ENCODE measurements around the gene TIGD3.

The TIGD3 gene, protein sequence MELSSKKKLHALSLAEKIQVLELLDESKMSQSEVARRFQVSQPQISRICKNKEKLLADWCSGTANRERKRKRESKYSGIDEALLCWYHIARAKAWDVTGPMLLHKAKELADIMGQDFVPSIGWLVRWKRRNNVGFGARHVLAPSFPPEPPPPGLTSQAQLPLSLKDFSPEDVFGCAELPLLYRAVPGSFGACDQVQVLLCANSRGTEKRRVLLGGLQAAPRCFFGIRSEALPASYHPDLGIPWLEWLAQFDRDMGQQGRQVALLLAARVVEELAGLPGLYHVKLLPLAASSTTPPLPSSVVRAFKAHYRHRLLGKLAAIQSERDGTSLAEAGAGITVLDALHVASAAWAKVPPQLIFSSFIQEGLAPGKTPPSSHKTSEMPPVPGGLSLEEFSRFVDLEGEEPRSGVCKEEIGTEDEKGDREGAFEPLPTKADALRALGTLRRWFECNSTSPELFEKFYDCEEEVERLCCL

DNA sequence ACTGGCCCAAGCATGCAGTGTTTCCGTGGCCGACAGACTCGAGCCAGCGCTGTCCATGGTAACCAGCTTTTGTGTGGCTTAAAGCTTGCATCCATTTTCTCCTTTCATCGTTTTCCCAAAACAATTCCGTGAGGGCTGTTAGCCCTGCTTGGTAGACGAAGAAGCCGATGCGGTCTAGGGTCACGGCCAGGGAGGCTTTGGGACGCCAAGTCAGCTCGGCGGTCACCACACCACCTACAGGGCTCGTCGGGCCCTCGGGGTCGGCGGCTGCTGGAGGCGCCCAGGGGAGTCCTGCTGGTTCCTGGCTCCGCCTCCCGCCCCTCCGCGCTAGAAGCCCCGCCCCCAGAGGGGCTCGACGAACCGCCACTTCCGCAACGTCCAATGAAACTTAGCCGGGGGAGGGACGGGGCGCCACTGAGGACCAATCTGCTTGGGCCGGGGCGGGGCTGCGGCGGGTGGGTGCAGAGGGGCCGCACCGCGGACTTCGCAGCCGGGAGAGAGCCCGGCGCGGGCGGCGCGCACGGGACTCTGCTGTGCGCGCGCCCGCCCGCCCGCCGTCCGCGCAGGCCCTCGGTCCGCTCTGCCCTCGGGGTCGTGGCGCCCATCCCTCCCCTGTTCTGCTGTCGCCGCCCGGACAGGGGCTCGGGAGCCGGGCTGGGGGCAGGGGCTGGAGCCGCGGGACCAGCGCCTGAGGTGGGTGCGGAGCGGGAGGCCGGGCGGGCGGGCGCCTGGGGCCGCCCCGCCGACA is at the start of gene TIGD3:
TIGD3 (plus strand) TSS at position 487 of the 748 bp plus-strand sequence. CDS start 1,058 bp downstream, outside the sequence.
- Mint-ChIP-seq H3K4me1 (ENCODE audit: low read depth) (peaks cover 37% of the 10 kb centered on the region), H3K36me3 (ENCODE audit: low read depth) (peaks cover 35% of the 10 kb centered on the region), H3K9me3 (no peaks in the 10 kb centered on the region), H3K27ac (peak within 1 kb of the TSS; percentile 76), H3K27me3 (peaks cover 25% of the 10 kb centered on the region), H3K4me3 (peak within 1 kb of the TSS; percentile 88)
- intact Hi-C loops (cut with micrococcal nuclease): no loop called here

DNA sequence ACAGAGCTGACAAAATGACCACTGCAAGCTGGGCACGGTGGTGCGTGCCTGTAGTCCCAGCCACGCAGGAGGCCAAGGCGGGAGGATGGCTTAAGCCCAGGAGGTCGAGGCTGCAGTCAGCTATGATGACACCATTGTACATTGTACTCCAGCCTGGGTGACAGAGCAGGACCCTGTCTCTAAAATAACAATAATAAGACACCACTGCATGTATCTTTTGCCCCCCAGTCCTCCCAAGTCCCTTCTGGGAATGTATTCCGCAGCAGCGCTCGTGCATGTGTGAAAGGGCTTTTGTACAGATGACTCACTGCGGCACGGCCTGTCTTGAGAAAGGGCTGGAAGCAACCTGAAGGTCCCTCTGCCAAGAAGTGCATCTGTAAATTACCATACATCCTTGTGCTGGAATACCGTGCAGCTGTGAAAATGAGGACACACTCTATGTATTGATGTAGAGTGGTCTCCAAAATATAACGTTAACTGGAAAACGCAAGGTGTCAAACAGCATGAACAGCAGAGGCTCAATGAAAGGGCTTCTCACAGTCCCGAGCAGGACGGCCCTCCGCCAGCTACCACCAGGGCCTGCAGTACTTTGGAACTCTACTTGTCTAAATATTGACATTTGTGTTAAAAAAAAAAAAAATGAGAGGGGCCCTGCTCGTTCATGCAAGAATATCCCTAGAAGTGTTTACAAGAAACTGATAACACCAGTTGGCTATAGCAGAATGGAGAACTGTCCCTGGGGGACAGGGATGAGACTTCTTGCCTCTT is 48.9 kb upstream of the TIGD3 start:
- H3K27ac Mint-ChIP-seq: peak overlapping the region; percentile 1
- H3K9me3 Mint-ChIP-seq: no peaks in the 10 kb centered on the region
- intact Hi-C loops (cut with micrococcal nuclease): no loop called here
- no peak overlapping the region for H3K4me3 Mint-ChIP-seq
- H3K27me3 Mint-ChIP-seq: no peaks in the 10 kb centered on the region
- H3K4me1 Mint-ChIP-seq (ENCODE audit: low read depth): peaks cover 49% of the 10 kb centered on the region
- H3K36me3 Mint-ChIP-seq (ENCODE audit: low read depth): peaks cover 23% of the 10 kb centered on the region

DNA sequence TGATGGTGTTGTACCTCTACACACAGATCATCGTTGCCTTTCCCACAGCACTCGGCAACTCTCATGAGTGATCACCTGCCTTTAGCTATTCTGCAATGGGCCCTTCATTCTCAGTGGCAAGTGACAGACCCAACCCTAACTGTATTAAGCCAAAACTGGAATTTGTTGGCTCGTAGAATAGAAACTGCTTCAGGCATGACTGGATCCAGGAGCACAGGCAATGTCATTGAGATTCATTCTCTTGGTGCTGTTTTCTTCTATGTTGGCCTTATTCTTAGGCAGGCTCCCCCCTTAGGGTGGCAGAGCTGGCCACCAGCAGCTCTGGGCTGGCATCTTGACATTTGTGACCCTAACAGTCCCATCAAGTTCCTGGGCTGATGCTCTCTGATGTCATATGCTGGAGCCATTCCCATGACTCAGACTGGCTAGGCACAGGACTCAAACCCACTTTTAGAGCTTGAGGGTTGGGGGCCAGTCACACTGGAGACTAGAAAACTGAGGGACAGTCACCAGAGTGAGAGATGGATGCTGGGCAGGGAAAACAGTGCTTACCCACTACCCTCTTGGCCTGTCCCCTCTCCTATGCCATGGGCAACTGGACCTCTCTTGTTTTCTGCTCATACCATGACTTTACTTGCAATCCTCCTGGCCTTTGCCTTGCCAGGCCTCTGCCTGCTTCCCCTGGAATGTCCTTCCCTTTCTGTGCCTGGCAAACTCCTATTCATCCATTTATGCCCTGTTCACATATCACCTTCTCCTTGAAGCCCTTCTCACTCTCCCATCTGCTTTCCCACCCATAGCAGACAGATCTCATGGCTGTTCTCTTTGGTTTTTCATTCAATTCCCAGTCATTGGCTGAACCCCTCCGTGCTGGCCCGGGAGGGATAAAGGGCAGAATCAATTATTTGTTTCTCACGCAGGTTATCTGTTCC is 47.0 kb upstream of the TIGD3 start:
- H3K9me3 Mint-ChIP-seq: no peaks in the 10 kb centered on the region
- no peak overlapping the region for H3K4me3 Mint-ChIP-seq
- H3K4me1 Mint-ChIP-seq (ENCODE audit: low read depth): peaks cover 52% of the 10 kb centered on the region
- H3K36me3 Mint-ChIP-seq (ENCODE audit: low read depth): peaks cover 23% of the 10 kb centered on the region
- peak overlapping the region; percentile 89 for H3K27ac Mint-ChIP-seq
- no peaks in the 10 kb centered on the region for H3K27me3 Mint-ChIP-seq
- intact Hi-C loops (cut with micrococcal nuclease): no loop called here

DNA sequence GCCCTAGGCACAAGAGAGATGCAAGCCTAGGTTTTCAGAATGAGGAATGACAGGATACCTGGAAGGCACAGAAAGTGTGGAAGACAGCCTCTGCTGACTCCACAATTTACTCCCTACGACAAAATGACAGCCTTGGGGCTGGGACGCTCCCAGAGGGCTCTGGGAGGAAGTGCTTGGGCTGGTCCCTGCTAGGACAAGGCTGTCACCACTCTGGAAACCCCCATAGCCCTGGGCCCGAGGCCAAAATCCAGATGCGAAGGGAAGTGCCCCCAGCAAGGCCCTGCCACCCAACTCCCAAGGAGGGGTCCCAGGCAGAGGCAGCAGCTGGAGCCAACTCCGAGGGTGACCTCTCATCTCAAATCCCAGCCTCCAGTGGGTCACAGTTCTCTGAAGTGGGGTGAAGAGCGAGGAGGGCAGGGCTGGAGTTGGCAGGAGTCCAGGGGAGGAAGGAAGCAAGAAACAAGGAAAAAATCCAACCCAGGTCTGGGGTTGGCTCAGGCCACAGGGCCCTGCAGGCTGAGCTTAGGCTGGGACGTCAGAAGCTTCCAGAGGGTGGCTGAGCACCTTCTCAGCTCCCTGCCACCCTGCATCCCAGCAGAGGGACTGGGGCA is 46.2 kb upstream of the TIGD3 start:
- no peaks in the 10 kb centered on the region for H3K9me3 Mint-ChIP-seq
- H3K27me3 Mint-ChIP-seq: peaks cover 2% of the 10 kb centered on the region
- no peak overlapping the region for H3K4me3 Mint-ChIP-seq
- intact Hi-C loops (cut with micrococcal nuclease): no loop called here
- H3K4me1 Mint-ChIP-seq (ENCODE audit: low read depth): peaks cover 58% of the 10 kb centered on the region
- H3K36me3 Mint-ChIP-seq (ENCODE audit: low read depth): peaks cover 23% of the 10 kb centered on the region
- peak overlapping the region; percentile 89 for H3K27ac Mint-ChIP-seq

DNA sequence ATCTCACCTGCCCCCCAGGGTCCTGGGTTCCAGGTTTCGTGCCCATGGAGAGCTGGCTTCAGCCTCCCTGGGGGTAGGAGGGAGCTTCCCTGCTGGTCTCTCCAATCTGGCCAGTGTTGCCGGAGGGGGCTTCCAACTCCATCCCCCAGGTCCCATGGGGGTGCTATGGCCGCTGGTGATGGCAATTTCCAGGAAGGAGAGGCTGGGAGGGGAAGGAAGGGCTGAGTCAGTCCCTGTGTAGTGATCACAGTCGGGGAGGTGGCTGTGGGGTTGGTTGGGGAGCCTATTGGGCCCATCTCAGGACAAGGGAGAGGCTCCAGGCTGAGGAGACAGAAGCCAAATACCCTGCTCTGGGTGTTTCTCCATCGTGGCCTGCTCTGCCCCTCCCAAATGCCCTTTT is 45.5 kb upstream of the TIGD3 start:
- no peaks in the 10 kb centered on the region for H3K9me3 Mint-ChIP-seq
- H3K27me3 Mint-ChIP-seq: peaks cover 5% of the 10 kb centered on the region
- H3K36me3 Mint-ChIP-seq (ENCODE audit: low read depth): peaks cover 17% of the 10 kb centered on the region
- no peak overlapping the region for H3K4me3 Mint-ChIP-seq
- H3K27ac Mint-ChIP-seq: peak overlapping the region; percentile 89
- H3K4me1 Mint-ChIP-seq (ENCODE audit: low read depth): peaks cover 65% of the 10 kb centered on the region
- intact Hi-C loops (cut with micrococcal nuclease): no loop called here

DNA sequence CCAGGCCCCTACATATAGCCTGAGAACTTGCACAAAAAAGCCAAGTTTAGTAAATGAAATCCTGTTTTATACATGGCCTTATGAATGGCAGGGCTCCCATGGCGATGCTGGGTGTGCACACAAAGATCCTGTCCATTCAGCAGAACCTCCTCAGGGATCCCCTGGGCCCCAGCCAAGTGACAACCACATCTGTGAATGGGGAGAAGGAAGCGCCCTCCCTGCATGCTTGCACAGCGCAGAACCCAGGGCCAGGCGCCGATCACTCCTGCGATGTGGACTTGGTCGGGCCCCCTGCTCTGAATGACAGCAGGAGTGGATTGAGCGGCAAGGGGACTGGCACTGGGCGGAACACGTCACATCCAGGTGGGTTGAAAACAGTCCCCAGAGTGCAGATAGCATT is 44.3 kb upstream of the TIGD3 start:
- peaks cover 5% of the 10 kb centered on the region for H3K27me3 Mint-ChIP-seq
- peak overlapping the region; percentile 30 for H3K4me3 Mint-ChIP-seq
- H3K4me1 Mint-ChIP-seq (ENCODE audit: low read depth): peaks cover 69% of the 10 kb centered on the region
- intact Hi-C loops (cut with micrococcal nuclease): no loop called here
- no peaks in the 10 kb centered on the region for H3K9me3 Mint-ChIP-seq
- H3K27ac Mint-ChIP-seq: peak overlapping the region; percentile 89
- peaks cover 11% of the 10 kb centered on the region for H3K36me3 Mint-ChIP-seq (ENCODE audit: low read depth)

DNA sequence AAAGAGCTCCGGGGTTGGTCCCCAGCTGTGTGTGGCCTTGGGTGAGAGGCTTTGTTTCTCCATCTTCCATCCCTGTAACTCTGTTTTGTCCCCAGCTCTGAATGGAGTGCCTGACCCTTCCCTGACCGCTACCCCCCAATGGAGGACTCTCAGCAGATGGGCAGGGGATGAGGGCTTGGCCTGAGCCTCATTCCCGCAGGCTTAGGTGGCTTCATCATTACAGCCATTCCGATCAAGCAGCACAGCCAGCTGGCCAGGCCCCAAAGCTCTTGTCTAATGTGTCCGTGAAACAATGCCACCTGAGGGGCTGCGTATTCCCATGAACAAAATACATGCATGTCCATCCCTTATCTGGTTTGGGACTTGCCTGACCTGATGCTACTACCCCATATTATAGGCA is 43.8 kb upstream of the TIGD3 start:
- H3K9me3 Mint-ChIP-seq: no peaks in the 10 kb centered on the region
- peak overlapping the region; percentile 89 for H3K27ac Mint-ChIP-seq
- H3K4me1 Mint-ChIP-seq (ENCODE audit: low read depth): peaks cover 70% of the 10 kb centered on the region
- H3K4me3 Mint-ChIP-seq: peak overlapping the region; percentile 30
- H3K27me3 Mint-ChIP-seq: peaks cover 5% of the 10 kb centered on the region
- H3K36me3 Mint-ChIP-seq (ENCODE audit: low read depth): peaks cover 6% of the 10 kb centered on the region
- intact Hi-C loops (cut with micrococcal nuclease): no loop called here

DNA sequence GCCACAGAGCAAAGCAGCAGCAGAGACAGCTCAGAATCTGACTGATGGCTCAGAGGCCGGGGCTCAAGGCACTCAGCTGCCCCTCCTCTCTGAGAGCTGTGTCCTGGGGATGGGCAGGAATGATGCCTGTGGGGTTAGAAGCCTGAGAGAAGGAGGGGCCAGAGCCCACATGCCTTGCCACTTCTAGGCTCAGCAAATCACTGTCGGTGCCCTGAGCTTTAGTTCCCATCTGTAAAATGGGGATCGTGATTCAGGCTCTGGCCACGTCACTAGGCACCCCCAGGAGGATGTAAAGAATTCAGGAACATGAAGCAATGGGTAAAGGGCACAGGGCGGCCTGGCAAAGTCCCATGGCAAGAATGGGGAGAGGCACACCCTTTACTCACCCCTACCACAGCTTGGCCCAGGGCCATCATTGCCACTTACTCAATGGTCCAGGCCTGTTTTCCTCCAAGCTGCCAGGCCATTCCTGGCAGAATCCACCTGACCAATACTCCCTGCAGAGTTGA is 43.3 kb upstream of the TIGD3 start:
- H3K9me3 Mint-ChIP-seq: no peaks in the 10 kb centered on the region
- intact Hi-C loops (cut with micrococcal nuclease): no loop called here
- H3K36me3 Mint-ChIP-seq (ENCODE audit: low read depth): peaks cover 6% of the 10 kb centered on the region
- peaks cover 5% of the 10 kb centered on the region for H3K27me3 Mint-ChIP-seq
- H3K4me1 Mint-ChIP-seq (ENCODE audit: low read depth): peaks cover 75% of the 10 kb centered on the region
- no peak overlapping the region for H3K4me3 Mint-ChIP-seq
- H3K27ac Mint-ChIP-seq: peak overlapping the region; percentile 89

DNA sequence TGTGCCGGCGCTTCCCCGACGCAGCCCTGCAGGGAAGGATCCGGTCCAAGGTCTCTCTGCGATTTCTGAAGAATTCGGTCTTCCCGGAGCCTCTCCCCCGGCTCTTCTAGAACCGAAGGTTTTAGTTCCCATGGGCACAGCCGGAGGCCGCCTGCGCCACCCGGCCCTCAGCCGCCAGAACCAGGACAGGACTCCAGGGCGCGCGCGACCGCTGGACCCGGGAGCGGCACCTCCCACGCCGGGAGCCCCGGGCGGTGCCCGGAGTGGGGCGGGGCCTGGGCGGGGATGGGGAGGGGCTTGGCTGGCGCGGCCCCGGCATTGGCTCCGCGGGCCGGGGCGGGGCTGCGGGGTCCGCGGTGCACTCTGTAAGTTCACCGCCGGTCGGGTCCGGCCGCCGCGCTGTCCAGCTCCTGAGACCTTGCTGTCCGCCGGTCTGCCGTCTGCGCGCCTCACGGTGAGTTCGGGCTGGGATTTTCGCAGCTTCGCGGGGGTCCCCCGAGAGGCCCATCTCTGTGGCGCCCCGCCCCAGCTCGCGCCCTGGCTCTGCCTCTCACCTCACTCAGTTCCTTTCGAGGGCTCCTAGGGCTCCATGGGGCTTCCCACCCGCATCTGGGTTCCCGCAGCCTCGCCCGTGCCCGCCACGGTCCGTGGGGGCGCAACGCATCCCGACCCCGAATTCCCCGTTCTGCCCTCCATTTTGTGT is 39.9 kb upstream of the TIGD3 start, which contains the start of gene CDC42EP2:
CDC42EP2 (plus strand) TSS at position 366 of the 703 bp plus-strand sequence. CDS start 6,033 bp downstream, outside the sequence.
- H3K9me3 Mint-ChIP-seq: no peaks in the 10 kb centered on the region
- intact Hi-C loops (cut with micrococcal nuclease): loop anchor here (1.0 to 2.0 kb wide), 3 partner anchors 14 to 39 kb away; no protein-coding TSS in a partner anchor
- peaks cover 5% of the 10 kb centered on the region for H3K27me3 Mint-ChIP-seq
- H3K4me3 Mint-ChIP-seq: peak within 1 kb of the TSS; percentile 87
- peak within 1 kb of the TSS; percentile 88 for H3K27ac Mint-ChIP-seq
- H3K4me1 Mint-ChIP-seq (ENCODE audit: low read depth): peaks cover 64% of the 10 kb centered on the region
- peaks cover 12% of the 10 kb centered on the region for H3K36me3 Mint-ChIP-seq (ENCODE audit: low read depth)

DNA sequence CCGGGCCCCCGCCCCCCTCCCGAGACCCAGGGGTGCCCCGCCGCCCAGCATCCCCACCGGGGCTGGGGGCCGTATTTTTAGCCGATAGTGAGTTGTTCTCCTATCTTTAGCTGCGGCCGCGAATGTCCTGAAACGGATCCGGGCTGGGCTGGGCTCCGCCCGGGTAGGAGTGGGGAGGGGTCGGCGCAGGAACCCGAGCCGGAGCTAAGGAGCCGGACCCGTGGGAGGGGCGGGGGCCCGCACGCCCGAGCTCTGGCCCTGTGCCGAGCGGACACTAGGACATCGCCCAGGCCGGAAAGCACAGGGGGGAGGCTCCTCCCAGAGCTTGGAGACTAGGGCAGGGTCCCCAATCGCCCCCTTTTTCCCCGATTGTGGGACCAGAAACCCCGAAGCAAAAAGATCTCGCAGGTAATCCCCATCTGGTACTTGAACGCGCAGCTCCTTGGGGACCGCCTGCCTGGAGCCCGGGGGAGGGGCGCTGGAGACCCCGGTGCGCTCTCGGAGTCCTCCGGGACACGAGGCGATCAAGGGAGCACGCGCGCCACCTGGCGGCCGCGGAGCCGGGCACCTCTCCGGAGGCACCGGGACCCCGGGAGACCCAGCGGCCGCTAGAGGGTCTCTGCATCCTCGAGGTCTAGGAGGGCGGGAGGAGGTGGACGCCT is 39.2 kb upstream of the TIGD3 start:
- H3K27me3 Mint-ChIP-seq: peaks cover 5% of the 10 kb centered on the region
- peak overlapping the region; percentile 87 for H3K4me3 Mint-ChIP-seq
- intact Hi-C loops (cut with micrococcal nuclease): loop anchor here (1.0 to 2.0 kb wide), 3 partner anchors 13 to 40 kb away; no protein-coding TSS in a partner anchor
- H3K4me1 Mint-ChIP-seq (ENCODE audit: low read depth): peaks cover 57% of the 10 kb centered on the region
- H3K27ac Mint-ChIP-seq: peak overlapping the region; percentile 88
- peaks cover 12% of the 10 kb centered on the region for H3K36me3 Mint-ChIP-seq (ENCODE audit: low read depth)
- H3K9me3 Mint-ChIP-seq: no peaks in the 10 kb centered on the region

DNA sequence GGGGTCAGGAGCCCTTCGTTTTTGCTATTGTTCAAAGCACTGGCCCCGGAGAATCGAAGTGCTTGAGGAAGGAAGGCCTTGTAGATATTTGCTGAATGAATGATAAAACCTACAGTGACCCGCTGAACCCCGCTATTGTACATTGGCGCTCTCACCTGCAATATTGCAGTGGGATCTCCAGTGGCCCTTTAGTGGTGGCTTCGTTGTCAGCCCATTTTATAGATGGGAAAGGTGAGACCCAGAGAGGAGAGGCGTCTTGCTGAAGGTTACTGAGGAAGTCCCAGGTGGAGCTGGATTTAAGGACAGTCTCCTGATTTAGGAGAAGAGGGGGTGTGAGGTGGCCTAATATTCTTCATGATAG is 38.7 kb upstream of the TIGD3 start:
- H3K4me1 Mint-ChIP-seq (ENCODE audit: low read depth): peaks cover 52% of the 10 kb centered on the region
- peak overlapping the region; percentile 87 for H3K4me3 Mint-ChIP-seq
- H3K27ac Mint-ChIP-seq: peak overlapping the region; percentile 88
- no peaks in the 10 kb centered on the region for H3K9me3 Mint-ChIP-seq
- H3K27me3 Mint-ChIP-seq: peaks cover 5% of the 10 kb centered on the region
- intact Hi-C loops (cut with micrococcal nuclease): loop anchor here (1.0 to 2.0 kb wide), 3 partner anchors 13 to 41 kb away; no protein-coding TSS in a partner anchor
- H3K36me3 Mint-ChIP-seq (ENCODE audit: low read depth): peaks cover 17% of the 10 kb centered on the region

All from dendritic cell treated with granulocyte-macrophage colony-stimulating factor and Interleukin-4, amounts not matched to agents 40 ng/mL and 50 ng/mL, for 4 days (primary cell).